Dedifferentiated amniotic fluid mesenchymal stem cell (primary cell): ENCODE measurements around the gene GLIS2.
"Not testable (repeated sequence)": the region's sequence is repeated elsewhere in the genome, so short reads cannot be mapped to it uniquely, and the experiment has no call there.

Experiments
- DNase-seq: peaks from one replicate; pipeline ENCODE4 v3.0.0-alpha.2; 2016; ENCODE audit errors: extremely low spot score

The GLIS2 gene

DNA sequence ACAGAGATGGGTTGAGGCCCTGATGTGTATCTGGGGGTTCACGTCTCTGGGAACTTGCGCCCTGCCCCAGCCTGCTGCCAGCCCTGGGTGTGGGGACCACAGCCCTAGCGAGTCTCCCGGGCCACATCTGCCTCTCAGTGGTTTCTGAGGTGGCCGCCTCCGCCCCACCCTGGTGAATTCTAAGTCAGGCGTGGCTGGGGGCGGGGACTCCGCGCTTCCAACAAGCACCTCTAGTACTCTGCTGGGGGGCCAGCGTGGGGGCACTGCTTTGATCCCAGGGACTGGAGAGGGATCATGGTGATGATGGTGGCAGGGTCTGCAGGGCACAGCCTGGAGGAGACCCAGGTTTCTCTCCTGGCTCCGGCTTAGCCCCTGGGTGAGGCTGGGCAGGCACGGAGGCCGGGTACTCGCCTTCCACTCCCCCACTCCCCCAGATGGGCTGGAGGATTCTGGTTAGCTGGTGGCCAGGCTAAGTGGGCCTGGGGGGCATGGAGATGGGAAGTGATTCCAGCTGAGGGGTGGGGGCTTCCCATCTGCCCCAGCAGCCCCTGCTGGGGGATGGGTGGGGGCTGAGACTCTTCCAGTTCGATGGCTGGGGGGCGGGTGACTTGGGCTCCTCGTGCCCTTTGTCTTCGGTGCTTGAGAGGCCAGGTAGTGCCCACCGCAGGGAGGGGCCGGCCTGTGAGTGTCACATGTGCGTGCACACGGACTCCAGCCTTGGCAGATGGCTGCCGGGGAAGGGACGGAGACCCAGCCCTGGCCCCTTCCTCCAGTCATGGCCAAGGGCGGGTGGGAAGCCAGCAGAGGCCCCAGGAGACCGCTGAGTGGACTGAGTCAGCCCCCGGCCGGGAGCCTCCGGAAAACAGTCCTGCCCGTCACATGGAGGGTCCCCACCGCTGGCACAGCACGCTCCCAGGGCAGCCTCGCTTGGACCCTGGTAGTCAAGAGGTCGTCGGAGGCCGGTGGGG lies 3.9 kb downstream of the GLIS2 start:
- DNase-seq: no peak

DNA sequence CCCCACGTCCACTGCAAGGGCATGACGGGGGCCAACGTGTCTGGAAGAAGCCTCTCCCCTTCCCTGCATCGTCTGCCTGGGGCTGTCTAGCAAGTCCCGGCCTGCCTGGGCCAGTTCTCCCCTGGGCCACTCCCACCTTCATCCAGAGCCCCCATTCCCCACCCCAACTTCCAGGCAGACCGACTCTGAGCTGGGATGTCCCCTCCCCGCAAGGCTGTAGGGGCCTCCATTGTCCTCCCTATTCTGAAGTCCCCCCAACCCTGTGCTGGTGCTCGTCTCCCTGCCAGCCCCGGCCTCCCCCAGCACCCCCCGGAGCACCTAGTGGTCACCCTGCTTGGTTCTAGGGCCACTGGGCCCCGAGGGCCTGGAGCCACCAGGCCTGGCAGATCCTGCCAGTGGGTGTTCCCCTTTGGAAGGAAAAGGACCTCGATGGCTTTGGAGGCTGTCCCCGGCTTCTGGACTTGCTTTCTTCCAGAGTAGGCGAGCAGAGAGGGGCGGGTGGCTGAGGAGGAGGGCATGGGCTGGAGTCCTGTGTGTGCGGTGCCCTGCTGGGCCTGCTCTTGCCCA lies 4.8 kb downstream of the GLIS2 start:
- no peak for DNase-seq

DNA sequence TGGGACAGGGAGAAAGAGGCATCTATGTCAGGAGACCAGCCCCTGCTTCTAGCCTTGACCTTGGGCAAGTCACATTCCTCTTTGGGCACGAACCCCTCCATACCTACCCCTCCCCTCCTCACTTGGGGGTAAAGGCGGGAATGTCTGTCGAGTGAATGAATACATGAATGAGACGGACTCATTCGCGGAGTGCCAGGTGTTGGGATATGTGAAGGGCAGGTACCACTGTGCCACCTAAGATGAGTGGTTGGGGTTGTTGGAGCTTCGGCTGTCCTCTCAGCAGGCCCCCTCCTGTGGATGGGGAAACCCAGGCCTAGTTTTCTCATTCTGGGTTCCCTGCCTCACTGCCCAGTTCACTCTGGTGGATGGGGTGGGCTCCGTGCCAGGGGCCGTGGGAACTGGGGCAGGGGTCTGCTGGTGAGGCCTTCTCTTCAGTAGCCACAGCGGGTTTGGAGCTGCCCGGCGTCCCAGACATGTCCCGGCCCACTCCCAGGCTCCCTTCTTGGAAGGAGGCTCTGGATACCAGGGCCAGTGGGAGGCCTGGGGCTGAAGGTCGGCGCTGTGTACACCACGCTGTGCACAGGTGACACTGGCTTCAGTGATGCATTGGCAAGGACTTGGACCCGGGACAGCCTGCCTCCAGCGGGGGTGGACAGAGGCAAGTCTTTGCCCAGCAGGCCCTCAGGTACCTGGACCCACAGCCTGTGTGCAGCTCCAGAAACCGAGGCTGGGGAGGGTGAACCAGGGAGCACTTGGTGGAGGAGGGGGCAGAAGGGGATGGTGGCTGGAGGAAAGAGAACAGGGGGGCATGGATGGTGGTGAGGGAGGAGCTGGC lies 5.6 kb downstream of the GLIS2 start:
- DNase-seq: no peak

DNA sequence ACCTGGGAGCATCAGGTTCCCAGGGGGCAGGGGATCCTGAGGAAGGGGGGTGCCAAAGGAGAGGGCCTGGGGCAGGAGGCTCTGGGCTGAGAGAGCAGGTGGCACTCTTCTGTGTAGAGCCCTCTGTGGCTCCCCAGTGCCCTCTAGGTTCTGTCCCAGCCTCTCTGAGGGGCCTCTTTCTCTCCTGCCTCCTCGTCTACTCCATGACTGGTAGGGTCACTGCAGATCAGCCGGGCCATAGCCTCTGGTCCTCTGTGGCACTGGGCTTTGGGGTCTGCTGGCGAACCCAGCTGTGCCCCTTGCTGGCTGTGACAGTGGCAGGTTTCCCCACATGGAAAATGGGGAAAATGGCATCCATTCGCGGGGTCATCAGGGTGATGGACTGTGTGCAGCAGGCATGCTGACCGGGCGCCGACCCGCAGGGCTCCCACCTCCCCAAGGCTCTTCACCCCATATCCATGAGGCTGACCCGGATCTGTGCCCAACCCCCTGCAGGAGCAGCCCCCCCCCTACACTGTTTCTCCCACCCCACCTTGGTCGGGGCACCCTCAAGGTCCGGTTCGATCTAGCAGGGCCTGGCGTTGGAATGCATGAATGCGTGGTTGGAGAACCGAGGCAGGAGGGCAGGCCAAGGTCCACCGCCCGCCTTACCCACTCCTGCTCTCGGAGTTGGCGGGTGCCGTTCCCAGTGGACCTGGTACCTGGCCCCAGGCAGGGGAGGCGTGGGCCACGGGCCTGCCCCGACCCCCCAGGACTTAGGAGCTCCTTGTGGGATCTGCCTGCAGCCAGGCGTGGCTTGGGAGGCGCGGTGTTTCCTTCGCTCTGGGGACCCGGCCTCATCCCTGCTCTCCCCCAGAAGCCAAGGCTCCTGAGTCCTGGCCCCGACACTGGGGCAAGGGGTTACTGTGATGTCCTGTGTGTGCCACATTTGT lies 6.5 kb downstream of the GLIS2 start:
- DNase-seq: no peak

DNA sequence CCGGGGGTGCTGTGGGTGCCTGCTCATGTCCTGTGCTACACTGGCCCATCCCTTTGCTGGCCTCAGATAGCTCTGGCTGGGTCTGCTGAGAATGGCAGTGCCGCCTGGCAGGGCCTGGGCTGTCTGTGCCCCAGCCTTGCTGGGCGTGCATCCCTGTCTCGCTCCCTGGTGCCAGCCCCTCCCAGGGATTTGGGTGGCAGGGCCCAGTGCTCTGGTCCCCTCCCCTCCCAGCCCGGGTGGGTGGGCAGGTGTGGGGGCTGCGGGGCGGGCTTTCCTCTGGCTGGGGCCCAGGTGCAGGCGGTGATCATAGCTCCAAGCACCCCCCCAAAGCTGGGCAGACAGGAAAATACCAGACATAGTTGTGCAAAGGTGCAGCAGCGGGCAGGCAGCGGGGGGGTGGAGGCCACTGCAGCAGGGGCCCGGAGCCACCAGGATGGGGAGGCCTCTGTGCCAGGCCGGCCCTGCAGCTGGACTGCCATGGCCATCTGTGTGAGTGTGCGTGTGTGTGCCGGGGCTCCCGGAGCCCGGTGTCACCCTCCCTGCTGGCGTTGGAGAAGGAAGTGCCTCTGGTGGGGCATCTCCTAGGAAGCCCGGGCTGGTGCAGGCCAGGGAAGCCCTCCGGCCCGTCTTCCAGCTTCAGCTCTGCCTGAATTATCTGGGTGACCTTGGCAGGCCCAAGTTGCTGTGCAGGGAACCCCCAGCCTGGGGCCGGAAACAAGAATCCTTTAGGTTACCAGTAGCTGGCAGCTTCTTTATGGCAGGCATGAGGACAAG lies 7.4 kb downstream of the GLIS2 start:
- DNase-seq: no peak

DNA sequence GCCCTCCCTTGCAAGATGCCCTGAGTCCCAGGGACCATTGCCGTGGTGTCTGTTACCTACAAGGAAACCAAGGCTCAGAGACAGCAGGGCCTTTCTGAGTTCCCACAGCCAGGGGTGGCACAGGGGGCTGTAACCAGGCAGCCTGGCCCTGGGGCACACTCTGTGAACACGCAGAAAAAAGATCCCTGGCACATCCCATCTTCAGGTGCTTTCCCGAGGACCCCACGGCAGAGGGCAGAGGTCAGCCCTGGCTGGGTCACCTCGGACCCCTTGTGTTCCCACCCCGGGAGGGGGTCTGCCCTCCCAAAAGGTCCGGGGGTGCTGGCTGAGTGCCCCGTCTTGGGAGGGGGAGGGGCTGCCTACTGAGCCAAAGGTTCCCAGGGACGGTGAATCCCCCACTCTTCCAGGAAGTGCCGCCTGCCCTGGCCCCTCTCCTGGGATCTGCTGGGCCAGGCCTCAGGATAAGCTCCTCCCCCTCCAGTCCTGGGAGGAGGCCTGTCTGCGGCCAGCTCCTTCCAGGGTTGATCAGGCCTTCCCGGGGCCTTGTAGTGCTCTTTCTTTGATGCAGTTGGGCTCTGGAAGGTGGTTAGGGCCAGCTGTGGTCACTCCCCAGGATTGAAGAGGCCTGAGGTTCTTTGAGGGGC lies 8.1 kb downstream of the GLIS2 start:
- no peak for DNase-seq

DNA sequence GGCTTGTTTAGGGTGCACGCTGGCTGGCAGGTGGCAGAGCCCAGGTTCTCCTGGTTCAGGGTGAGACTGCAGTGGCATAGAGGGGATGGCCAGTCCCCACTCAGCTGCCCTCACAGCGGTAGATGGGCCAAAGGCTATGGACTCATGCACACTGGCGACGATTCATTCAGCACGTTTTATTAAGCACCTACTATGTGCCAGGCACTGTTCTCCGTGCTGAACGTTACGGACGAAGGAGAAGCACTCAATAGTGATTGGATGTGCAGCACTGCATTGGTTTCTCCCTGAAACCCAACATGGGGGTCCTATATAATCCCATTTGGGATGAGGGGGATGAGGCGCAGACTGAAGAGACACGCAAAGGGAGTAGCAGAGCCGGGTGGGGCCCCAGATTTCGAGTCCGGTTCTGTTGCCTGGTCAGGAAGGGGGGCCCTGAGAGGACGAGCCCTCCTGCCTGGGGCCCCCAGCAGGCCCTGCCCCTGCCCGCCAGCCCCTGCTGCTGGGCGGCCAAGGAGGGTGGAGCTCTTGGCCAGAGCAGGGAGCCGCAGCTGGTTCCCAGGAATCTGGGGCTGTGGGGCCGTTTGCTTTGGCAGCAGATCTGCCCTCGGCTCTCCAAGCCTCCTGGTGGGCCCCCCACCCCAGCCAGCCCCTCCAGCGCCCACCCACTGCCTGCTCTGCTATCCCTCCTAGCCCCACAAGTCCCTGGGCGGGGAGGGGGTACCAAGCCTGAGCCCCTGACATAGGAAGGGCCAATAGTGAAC lies 8.8 kb downstream of the GLIS2 start:
- DNase-seq: no peak

DNA sequence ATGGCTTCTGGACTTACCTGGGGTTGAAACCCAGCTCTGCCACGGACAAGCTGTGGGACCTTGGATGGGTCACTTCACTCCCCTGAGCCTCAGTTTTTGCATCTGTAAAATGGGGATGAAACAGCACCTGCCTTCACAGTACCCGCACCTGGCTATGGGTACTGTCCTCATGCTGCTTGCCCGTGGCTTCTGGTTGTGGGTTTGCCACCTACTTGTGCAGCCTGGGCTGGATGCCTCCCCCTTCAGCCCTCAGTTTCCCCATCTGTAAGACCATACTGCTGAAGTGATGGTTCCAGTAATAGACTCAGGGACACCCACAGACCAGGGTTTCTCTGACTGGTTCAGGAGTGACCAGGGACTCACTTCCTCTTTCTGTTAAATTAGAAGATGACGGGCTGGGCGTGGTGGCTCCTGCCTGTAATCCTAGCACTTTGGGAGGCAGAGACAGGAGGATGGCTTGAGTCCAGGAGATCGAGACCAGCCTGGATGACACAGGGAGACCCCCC lies 9.4 kb downstream of the GLIS2 start:
- DNase-seq: no peak

DNA sequence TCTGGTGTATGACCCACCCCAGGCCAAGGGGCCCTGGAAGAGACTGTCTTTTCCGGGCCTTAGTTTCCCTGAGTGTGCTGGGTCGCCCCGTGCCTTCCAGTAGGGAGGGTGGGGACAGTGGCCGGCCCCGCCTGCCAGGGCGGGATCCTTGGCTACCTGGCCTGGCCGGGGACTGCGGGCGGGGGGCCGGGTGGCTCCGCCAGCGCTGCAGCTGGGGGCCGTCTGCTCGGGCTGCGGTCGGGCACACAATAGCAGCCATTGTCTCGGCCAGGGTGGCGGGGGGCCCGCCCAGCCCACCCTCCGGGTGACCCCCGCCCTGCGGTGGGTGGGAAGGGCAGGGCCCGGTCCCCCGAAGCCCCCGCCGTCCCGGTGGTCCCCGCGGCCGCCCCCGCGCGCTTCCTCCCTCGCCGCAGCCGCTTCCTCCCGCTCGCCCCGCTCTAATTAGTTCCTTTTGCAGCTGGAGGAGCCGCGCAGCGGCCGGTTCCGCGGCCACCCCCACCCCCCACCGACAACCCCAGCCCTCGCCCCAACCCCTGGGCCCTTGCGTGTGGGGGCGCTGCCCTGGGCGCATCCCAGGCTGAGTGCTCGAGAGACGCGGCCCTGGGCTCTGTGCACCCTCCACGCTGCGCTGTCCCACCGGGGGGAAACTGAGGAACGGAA lies 11.6 kb downstream of the GLIS2 start:
- no peak for DNase-seq

DNA sequence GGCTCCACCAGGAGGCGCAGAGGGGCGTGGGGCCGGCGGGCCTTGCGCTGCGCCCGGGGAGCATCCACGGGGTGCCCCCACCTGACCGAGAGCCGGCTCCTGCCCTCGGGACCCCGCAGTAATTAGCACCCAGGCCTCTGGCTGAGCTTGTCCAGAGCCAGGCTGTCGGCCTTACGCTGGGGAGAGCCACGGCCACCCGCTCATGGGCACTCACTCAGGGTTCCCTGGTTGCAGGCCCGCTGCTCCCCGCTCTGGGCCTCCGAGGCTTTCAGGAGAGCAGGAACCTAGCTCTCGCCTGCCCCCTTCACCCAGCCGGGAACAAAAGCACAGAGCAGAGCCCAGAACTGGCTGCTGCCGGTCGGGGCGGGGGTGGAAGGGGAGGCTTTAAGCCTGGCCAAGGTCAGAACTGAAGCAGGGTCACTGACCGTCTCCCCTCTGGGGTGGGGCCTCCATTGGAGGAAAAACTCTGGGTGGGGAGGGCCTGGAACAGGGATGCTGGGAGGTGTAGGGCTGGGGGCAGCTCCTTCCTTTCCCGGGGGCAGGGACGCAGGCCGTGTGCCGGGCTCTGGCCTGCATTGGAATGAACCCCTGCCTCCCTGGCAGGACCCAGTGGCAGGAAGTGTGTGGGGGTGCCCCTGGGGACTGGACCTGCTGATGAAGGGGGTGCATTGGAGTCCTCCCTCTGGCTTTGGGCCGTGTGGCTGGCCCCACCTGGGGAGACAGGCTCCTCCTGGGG lies 12.3 kb downstream of the GLIS2 start:
- peak; percentile 53 for DNase-seq

DNA sequence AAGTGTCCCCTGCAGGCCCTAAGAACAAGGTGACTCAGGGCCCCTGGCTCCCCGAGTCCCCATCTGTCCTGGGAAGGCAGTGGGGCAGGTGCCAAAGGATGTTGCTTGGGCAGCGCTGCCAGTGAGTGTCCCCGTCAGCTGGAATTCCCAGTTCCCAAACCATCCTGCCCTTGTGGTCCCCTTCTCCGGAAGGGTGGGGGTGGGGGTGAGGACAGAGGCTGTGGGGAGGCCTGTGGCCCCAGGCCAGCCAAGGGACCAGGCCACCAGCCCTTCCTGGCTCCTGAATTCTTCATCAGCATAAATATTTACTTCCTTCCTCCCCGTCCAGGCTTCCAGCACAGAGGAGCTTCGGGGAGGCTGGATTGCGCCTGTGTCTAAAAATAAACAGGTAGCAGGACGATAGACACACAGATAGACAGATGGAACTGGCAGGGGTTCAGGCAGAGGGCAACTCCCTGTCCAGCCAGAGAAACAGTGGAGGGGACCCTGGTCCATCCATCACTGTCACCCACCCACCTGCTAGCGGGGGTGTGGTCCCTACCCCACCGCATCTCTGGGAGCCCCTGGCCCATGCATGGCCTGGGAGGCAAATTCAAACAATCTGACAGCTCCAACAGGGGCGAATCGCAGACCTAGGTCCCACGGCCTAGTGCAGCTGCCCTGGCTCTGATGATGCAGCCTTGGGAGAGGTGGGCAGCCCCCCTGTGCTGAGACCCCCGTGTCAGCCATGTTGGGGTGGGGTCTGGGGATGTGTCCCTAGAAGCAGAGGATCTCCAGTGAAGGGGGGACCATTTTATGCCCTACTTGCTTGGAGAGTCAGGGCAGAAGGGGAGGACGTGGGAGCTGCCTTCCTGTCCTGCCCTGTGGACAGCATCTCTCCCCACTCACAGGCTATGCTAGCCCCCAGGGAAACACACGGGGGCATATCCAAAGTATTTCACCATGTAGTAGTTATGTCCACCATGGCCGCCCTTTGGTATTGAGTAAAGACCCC lies 13.2 kb downstream of the GLIS2 start:
- no peak for DNase-seq

DNA sequence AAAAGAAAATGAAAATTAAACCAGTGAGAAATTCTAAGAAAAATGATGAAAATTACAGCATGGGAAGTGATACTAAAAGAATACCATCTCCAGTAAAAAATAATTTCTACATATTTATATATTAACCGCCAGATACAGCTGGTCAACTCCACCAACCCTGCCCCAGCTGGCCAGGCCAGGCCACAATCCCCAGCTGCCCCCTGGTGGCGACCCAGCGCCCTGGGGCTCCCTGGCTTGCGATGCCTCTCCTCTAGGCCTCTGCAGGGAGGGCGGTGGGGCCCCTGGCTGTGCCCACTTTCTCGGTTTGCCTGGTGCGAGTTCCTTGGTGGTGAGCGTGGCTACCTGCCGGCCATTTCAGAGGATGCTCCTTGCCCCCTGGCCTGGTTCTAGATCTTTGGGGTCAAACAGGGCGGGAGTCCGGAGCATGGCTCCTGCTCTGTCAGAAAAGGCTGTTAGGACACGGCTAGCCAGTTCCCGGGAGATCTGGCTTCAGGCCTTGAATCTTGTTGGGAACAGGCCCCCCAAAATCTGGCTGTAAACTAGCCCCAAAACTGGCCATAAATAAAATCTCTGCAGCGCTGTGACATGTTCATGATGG lies 14.5 kb downstream of the GLIS2 start:
- peak; percentile 36 for DNase-seq

DNA sequence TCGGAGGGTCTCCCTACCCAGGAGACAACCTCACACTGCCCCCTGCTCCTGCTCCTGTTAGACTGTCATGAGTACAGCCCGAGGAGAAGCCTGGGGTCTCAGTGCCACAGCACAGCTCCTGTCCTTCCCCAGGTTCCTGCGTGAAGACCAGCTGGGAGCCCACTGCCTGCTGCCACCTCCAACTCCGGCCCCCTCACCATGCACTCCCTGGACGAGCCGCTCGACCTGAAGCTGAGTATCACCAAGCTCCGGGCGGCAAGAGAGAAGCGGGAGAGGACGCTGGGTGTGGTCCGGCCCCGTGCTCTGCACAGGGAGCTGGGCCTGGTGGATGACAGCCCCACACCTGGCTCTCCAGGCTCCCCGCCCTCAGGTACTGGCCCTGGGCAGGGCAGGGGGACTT lies 16.2 kb downstream of the GLIS2 start:
- DNase-seq: no peak

DNA sequence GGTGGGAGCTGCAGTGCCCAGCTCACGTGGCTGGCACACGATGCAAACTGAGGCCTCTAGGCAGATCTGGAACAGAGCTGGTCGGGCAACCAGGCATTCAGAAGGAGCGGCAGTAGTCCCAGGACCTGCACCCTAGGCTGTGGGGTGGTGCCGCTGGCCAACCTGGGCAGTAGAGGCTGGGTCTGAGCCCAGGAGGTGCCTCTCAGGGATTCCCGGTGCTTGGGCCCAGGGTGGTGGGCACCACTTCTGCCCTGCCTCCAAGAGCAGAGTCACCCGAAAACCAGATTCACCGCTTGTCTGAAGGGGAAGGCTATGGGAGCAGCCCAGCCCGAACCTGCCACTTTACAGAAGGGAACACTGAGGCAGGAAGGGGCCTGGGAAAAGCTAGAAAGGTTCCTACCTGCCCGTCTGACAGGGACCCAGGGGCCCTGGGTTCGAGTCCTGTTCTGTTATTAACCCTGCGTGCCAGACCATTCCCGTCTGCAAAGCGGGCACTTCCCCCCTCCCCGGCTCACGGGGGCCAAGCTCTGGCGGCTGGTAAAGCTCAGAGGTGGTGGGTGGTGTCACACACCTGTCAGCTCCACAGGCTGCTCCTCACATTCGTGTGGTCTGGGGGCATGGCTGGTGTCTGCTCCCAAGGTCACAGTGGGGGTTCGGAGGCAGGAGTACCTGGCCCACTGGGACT lies 16.9 kb downstream of the GLIS2 start:
- DNase-seq: no peak

DNA sequence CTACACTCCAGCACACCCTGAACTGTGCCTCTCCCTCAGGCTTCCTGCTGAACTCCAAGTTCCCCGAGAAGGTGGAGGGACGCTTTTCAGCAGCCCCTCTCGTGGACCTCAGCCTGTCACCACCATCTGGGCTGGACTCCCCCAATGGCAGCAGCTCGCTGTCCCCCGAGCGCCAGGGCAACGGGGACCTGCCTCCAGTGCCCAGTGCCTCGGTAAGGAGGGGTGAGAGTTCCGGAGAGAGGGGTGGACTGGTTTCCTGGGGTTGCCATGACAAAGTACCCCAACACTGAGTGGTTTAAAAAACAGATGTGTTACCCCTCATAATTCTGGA lies 17.4 kb downstream of the GLIS2 start:
- no peak for DNase-seq

DNA sequence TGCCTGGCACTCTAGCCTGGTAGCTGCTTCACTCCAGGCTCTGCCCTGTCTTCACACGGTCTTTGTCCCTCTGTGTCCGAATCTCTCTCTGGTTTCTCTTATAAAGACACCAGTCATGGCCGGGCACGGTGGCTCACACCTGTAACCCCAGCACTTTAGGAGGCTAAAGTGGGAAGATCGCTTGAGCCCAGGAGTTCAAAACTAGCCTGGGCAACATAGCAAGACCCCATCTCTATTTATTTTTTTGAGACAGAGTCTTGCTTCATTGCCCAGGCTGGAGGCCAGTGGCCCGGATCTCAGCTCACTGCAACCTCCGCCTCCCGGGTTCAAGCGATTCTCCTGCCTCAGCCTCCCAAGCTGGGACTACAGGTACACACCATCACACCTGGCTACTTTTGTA lies 17.8 kb downstream of the GLIS2 start:
- not testable (repeated sequence) for DNase-seq
